Neural cell (in vitro differentiated cells): ENCODE data around the gene PRKCZ.

Experiments
- EP300 ChIP-seq: fragments of 450-650 bp; conservative IDR thresholded peaks from 2 replicates; pipeline ENCODE4 v1.6.1; 2014; ENCODE audit warnings: antibody characterized with exemption, mild to moderate bottlenecking, moderate library complexity; ENCODE audit not compliant: poor library complexity, severe bottlenecking
- EZH2 ChIP-seq: fragments of 200-600, 300-800 bp; shearing (Covaris generic), sonication (generic); IDR thresholded peaks from 2 replicates; pipeline ENCODE4 v1.6.1; 2014; ENCODE audit warnings: antibody characterized with exemption, low read length, borderline replicate concordance, mild to moderate bottlenecking; ENCODE audit not compliant: insufficient read depth, poor library complexity, severe bottlenecking
- SMC3 ChIP-seq: fragments of 450-650 bp; conservative IDR thresholded peaks from 2 replicates; pipeline ENCODE4 v1.6.1; 2014; ENCODE audit warnings: antibody characterized with exemption, mild to moderate bottlenecking, moderate library complexity; ENCODE audit not compliant: poor library complexity
- TAF1 ChIP-seq: IDR thresholded peaks from 2 replicates; pipeline ENCODE4 v1.6.1; 2012; ENCODE audit warnings: low read depth
- TF ChIP-seq, protein P1 (sequence below): fragments of 450-650 bp; IDR thresholded peaks from 2 replicates; pipeline ENCODE4 v1.5.1; 2014; ENCODE audit warnings: antibody characterized with exemption, mild to moderate bottlenecking, moderate library complexity; ENCODE audit not compliant: poor library complexity, severe bottlenecking

DNA sequence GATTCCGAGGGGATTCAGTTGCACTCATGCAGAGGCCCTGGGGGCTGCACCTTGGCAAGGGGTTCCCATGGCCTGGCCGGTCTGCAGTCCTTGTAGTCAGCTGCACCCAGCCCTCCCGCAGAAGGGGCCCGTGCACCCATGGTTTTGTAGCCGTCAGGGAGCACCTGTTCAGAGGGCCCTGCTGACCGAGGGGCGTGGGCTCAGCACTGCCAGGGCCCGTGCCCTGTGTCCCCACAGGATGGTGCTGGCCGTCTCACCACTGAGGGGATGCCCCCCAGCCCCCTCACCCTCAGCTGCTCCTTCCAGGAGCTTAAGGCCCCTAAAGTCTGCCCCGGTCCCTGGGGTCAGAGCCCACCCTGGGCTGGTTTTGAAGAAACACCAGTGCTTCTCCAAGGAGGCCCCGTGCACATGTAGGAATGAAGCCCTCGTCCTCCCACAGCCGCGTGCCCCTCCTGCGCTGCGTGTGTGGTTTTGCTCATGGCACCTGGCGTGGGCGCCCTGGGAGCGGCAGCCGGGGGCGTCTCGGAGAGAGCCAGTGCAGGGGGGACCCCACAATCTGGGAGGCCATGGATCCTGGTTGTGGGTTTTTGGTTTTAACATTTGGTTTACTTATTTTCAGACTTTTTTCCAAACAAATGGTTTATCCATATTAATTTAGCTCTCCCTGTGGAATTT lies 40.1 kb downstream of the PRKCZ start:
- TF ChIP-seq EZH2, result no peak
- TF ChIP-seq, protein P1, sequence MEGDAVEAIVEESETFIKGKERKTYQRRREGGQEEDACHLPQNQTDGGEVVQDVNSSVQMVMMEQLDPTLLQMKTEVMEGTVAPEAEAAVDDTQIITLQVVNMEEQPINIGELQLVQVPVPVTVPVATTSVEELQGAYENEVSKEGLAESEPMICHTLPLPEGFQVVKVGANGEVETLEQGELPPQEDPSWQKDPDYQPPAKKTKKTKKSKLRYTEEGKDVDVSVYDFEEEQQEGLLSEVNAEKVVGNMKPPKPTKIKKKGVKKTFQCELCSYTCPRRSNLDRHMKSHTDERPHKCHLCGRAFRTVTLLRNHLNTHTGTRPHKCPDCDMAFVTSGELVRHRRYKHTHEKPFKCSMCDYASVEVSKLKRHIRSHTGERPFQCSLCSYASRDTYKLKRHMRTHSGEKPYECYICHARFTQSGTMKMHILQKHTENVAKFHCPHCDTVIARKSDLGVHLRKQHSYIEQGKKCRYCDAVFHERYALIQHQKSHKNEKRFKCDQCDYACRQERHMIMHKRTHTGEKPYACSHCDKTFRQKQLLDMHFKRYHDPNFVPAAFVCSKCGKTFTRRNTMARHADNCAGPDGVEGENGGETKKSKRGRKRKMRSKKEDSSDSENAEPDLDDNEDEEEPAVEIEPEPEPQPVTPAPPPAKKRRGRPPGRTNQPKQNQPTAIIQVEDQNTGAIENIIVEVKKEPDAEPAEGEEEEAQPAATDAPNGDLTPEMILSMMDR, result no peak
- TF ChIP-seq EP300, result no peak
- TF ChIP-seq TAF1, result no peak
- TF ChIP-seq SMC3, result no peak
